SK-N-SH (cell line): ENCODE data around the gene ATP6V1B1. TPM values are rescaled to one million over a fixed set of nuclear protein-coding genes. Genes with fewer than 3 reads are reported as not detected.

Source experiments
- CTCF ChIA-PET: fragments of 300-600, 350-600 bp; formaldehyde crosslinking; extraction: SDS; loops from one replicate; lab custom pipeline; 2021; lab: Yijun Ruan, JAX
- POLR2A ChIA-PET: fragments of 350-600 bp; sonication (Branson Sonifier 250); formaldehyde crosslinking; extraction: SDS; loops from one replicate; lab custom pipeline; 2020; ENCODE audit warnings: antibody characterized with exemption, inconsistent platforms; lab: Yijun Ruan, JAX
- DNase-seq: peaks from one replicate; pipeline ENCODE4 v3.0.0; 2012
- H2AFZ ChIP-seq: fragments of 200-600 bp; sonication (generic); 2 replicates; pipeline ENCODE4 v1.8.1; 2016; ENCODE audit warnings: antibody characterized with exemption, mild to moderate bottlenecking, low read depth
- H3F3A ChIP-seq: fragments of 200-600 bp; sonication (generic); replicated peaks from 2 replicates; pipeline ENCODE3; 2016; ENCODE audit warnings: antibody characterized with exemption, mild to moderate bottlenecking; ENCODE audit not compliant: insufficient read depth
- H3K27ac ChIP-seq, 2 experiments: fragments of 200-500 bp in 1 of 2; fragments of 200-600 bp in 1 of 2; sonication (Bioruptor generic) in 1 of 2; sonication (generic), shearing (Covaris generic) in 1 of 2; 2 replicates each; pipeline versions ENCODE4 v1.5.1 to v1.6.1; 2014 to 2016; ENCODE audit warnings: low read depth in 2 of 2, inconsistent platforms in 1 of 2, low read length in 1 of 2, mild to moderate bottlenecking in 1 of 2, mixed read lengths in 1 of 2
- H3K27me3 ChIP-seq: fragments of 200-600 bp; sonication (generic), shearing (Covaris generic); 2 replicates; pipeline ENCODE4 v1.6.1; 2016; ENCODE audit warnings: mixed run types; ENCODE audit not compliant: insufficient read depth
- H3K36me3 ChIP-seq, 2 experiments: fragments of 200-500 bp in 1 of 2; fragments of 200-600 bp in 1 of 2; sonication (Bioruptor generic) in 1 of 2; sonication (generic) in 1 of 2; replicated peaks in 1 of 2; 2 replicates each; pipeline versions ENCODE3 to v1.5.1; 2014 to 2016; ENCODE audit warnings: low read length in 1 of 2, mild to moderate bottlenecking in 1 of 2; ENCODE audit not compliant: insufficient read depth in 2 of 2, control insufficient read depth in 1 of 2
- H3K4me1 ChIP-seq, 2 experiments: fragments of 200-500 bp in 1 of 2; fragments of 200-600 bp in 1 of 2; sonication (Bioruptor generic) in 1 of 2; sonication (generic), shearing (Covaris generic) in 1 of 2; 2 replicates each; pipeline versions ENCODE4 v1.5.1 to v1.6.1; 2014 to 2016; ENCODE audit warnings: low read depth in 1 of 2, low read length in 1 of 2, mixed run types in 1 of 2; ENCODE audit not compliant: insufficient read depth in 2 of 2, control insufficient read depth in 1 of 2
- H3K4me2 ChIP-seq: fragments of 200-600 bp; sonication (generic), shearing (Covaris generic); 2 replicates; pipeline ENCODE4 v1.6.1; 2017; ENCODE audit warnings: mixed run types
- H3K4me3 ChIP-seq, 2 experiments: fragments of 200-500 bp in 1 of 2; fragments of 200-600 bp in 1 of 2; sonication (Bioruptor generic) in 1 of 2; sonication (generic), shearing (Covaris generic) in 1 of 2; 2 replicates each; pipeline versions ENCODE4 v1.5.1 to v1.8.1; 2014 to 2016; ENCODE audit warnings: low read depth in 2 of 2, inconsistent platforms in 1 of 2, low read length in 1 of 2, mild to moderate bottlenecking in 1 of 2, mixed read lengths in 1 of 2, moderate library complexity in 1 of 2
- H3K79me2 ChIP-seq: fragments of 200-600 bp; sonication (generic); 2 replicates; pipeline ENCODE4 v1.8.1; 2017; ENCODE audit warnings: mild to moderate bottlenecking; ENCODE audit not compliant: insufficient read depth
- H3K9ac ChIP-seq: fragments of 200-600 bp; sonication (generic); 2 replicates; pipeline ENCODE4 v1.6.1; 2017; ENCODE audit warnings: mixed run types
- H3K9me2 ChIP-seq: fragments of 200-600 bp; sonication (generic); 2 replicates; pipeline ENCODE4 v1.6.1; 2017; ENCODE audit warnings: mixed run types
- H3K9me3 ChIP-seq: fragments of 200-600 bp; sonication (generic); 2 replicates; pipeline ENCODE4 v1.6.1; 2017; ENCODE audit warnings: mixed run types, mild to moderate bottlenecking, moderate library complexity
- H4K20me1 ChIP-seq: fragments of 200-600 bp; sonication (generic); 2 replicates; pipeline ENCODE4 v1.6.1; 2017; ENCODE audit warnings: mild to moderate bottlenecking, mixed run types; ENCODE audit not compliant: insufficient read depth
- CHD2 ChIP-seq: fragments of 150-350 bp; IDR thresholded peaks from 2 replicates; pipeline ENCODE4 v1.6.1; 2018; ENCODE audit warnings: low read length; ENCODE audit not compliant: partially characterized antibody
- CTCF ChIP-seq: fragments of 200-600 bp; sonication (generic); IDR thresholded peaks from 2 replicates; pipeline ENCODE4 v1.6.1; 2017; ENCODE audit warnings: antibody characterized with exemption, mild to moderate bottlenecking, moderate library complexity
- ELF1 ChIP-seq: IDR thresholded peaks from 2 replicates; pipeline ENCODE4 v1.4.0; 2012
- EZH2phosphoT487 ChIP-seq: fragments of 200-600 bp; sonication (generic); IDR thresholded peaks from 2 replicates; pipeline ENCODE4 v1.6.1; 2017; ENCODE audit warnings: low read depth, mixed run types, mild to moderate bottlenecking, antibody characterized with exemption, moderate library complexity, borderline replicate concordance
- FOXM1 ChIP-seq: IDR thresholded peaks from 2 replicates; pipeline ENCODE4 v1.4.0; 2012; ENCODE audit warnings: low read depth, mild to moderate bottlenecking
- MEF2A ChIP-seq: IDR thresholded peaks from 2 replicates; pipeline ENCODE4 v1.4.0; 2012; ENCODE audit warnings: low read depth, borderline replicate concordance
- NRF1 ChIP-seq: IDR thresholded peaks from 2 replicates; pipeline ENCODE4 v1.6.1; 2012; ENCODE audit warnings: low read depth, mild to moderate bottlenecking, low read length
- POLR2AphosphoS5 ChIP-seq: IDR thresholded peaks from 2 replicates; pipeline ENCODE4 v1.6.1; 2012; ENCODE audit warnings: low read depth, low read length
- REST ChIP-seq: IDR thresholded peaks from 2 replicates; pipeline ENCODE4 v1.6.1; 2012; ENCODE audit warnings: mild to moderate bottlenecking, low read depth, low read length, moderate library complexity
- RXRA ChIP-seq: IDR thresholded peaks from 2 replicates; pipeline ENCODE4 v1.4.0; 2012; ENCODE audit warnings: low read depth, mild to moderate bottlenecking, borderline replicate concordance
- SMC3 ChIP-seq: IDR thresholded peaks from 2 replicates; pipeline ENCODE4 v1.6.1; 2012; ENCODE audit warnings: low read depth, low read length, improper control_type of control experiment
- USF2 ChIP-seq: fragments of 150-350 bp; IDR thresholded peaks from 2 replicates; pipeline ENCODE4 v1.6.1; 2017; ENCODE audit warnings: antibody characterized with exemption, low read length, low read depth, borderline replicate concordance
- YY1 ChIP-seq: IDR thresholded peaks from 2 replicates; pipeline ENCODE4 v1.4.0; 2012; ENCODE audit warnings: low read depth, mild to moderate bottlenecking
- WGBS: methylation state at CpG from one replicate; pipeline ENCODE4 v1.1.6; 2017; ENCODE audit warnings: low lambda C conversion rate; 5-methylcytosine and 5-hydroxymethylcytosine counted together
- polyA plus RNA-seq, 3 experiments: library from polyadenylated mRNA; depleted of rRNA; stranded (reverse); fragments of >200 nt; gene quantifications; 2 replicates each; pipeline ENCODE4 v1.2.3, GENCODE V29; 2012

ATP6V1B1 gene
- polyA plus RNA-seq, 1 of the 3 experiments (the other 2 are of a cell fraction), result 4.9 TPM

- TF ChIP-seq YY1 (no peak), REST (no peak), MEF2A (no peak), SMC3 (no peak), ELF1 (no peak), NRF1 (no peak), FOXM1 (no peak), EZH2phosphoT487 (no peak), CHD2 (no peak), USF2 (no peak), POLR2AphosphoS5 (no peak), RXRA (no peak), CTCF (no peak)
- 78% methylated on average over 5 of the region's 5 CpGs for whole genome bisulfite sequencing
- no peak overlapping the region for H3K27ac ChIP-seq
These were observed 46.0 kb upstream of the ATP6V1B1 start for GRCh38 chr2:70889716-70890037.

More at GRCh38 chr2:70889716-70890037, 46.0 kb upstream of the ATP6V1B1 start:
- no peaks in the 10 kb centered on the region for H3K9me2 ChIP-seq
- H4K20me1 ChIP-seq, result no peaks in the 10 kb centered on the region
- no peak for DNase-seq
- H3K4me1 ChIP-seq, result no peaks in the 10 kb centered on the region
- no peak overlapping the region for H3K4me2 ChIP-seq
- H3K9ac ChIP-seq, result no peak overlapping the region
- H3K36me3 ChIP-seq, result no peaks in the 10 kb centered on the region
- ChIA-PET POLR2A (no interaction called here), CTCF (interaction anchor here (0.8 to 3.4 kb wide), 2 partner anchors 19 to 104 kb away, joined by 3 to 18 read pairs; no protein-coding TSS in a partner anchor)
- H3K27me3 ChIP-seq, result no peaks in the 10 kb centered on the region
- no peaks in the 10 kb centered on the region for H3F3A ChIP-seq
- H2AFZ ChIP-seq, result no peak overlapping the region
- no peak overlapping the region for H3K4me3 ChIP-seq
- no peaks in the 10 kb centered on the region for H3K79me2 ChIP-seq
- H3K9me3 ChIP-seq, result no peaks in the 10 kb centered on the region
